GM19193 (cell line): ENCODE measurements around the gene SYCP2.

Experiments
- POLR2A ChIP-seq: IDR thresholded peaks from 4 replicates; pipeline ENCODE4 v1.6.1; 2011; ENCODE audit not compliant: insufficient read depth, insufficient read length; ENCODE audit errors: extremely low read depth

The SYCP2 gene

GRCh38 chr20:59825944-59826759 lies 107.3 kb downstream of the SYCP2 start:
- TF ChIP-seq POLR2A, result no peak

GRCh38 chr20:59825563-59825920 lies 107.9 kb downstream of the SYCP2 start:
- TF ChIP-seq POLR2A, result no peak

GRCh38 chr20:59824711-59825562 lies 108.5 kb downstream of the SYCP2 start:
- TF ChIP-seq POLR2A, result no peak

- TF ChIP-seq POLR2A, result no peak
Observed at GRCh38 chr20:59823491-59824259, 109.8 kb downstream of the SYCP2 start.

- TF ChIP-seq POLR2A, result no peak
Observed at GRCh38 chr20:59823030-59823423, 110.4 kb downstream of the SYCP2 start.

GRCh38 chr20:59822291-59823029 lies 111.0 kb downstream of the SYCP2 start:
- no peak for TF ChIP-seq POLR2A

- TF ChIP-seq POLR2A, result no peak
Observed at GRCh38 chr20:59821788-59822187, 111.6 kb downstream of the SYCP2 start.

GRCh38 chr20:59821201-59821600 lies 112.2 kb downstream of the SYCP2 start:
- TF ChIP-seq POLR2A, result no peak

GRCh38 chr20:59820204-59821041 lies 113.0 kb downstream of the SYCP2 start:
- no peak for TF ChIP-seq POLR2A

GRCh38 chr20:59819496-59820203 lies 113.8 kb downstream of the SYCP2 start:
- TF ChIP-seq POLR2A, result no peak

GRCh38 chr20:59818911-59819310 lies 114.5 kb downstream of the SYCP2 start:
- TF ChIP-seq POLR2A, result no peak

- no peak for TF ChIP-seq POLR2A
Observed at GRCh38 chr20:59817846-59818615, 115.4 kb downstream of the SYCP2 start.
